Activated CD4-positive, CD25-positive, alpha-beta regulatory T cell treated with anti-CD3 and anti-CD28 coated beads, Interleukin-2, amount 50 U/mL, for 16 hours (primary cell): ENCODE data around the gene AKAP8.
"Not testable (repeated sequence)": the region's sequence is repeated elsewhere in the genome, so short reads cannot be mapped to it uniquely, and the experiment has no call there.

ENCODE experiments used
- DNase-seq: peaks from one replicate; pipeline ENCODE4 v3.0.0-alpha.2; 2020; ENCODE audit warnings: low read depth, low spot score

The AKAP8 gene

GRCh38 chr19:15404097-15404779, 24.7 kb upstream of the AKAP8 start:
- no peak for DNase-seq

- no peak for DNase-seq
Measured at GRCh38 chr19:15403151-15403531, 23.6 kb upstream of the AKAP8 start.

- no peak for DNase-seq
Measured at GRCh38 chr19:15402411-15403150, 23.0 kb upstream of the AKAP8 start.

GRCh38 chr19:15401397-15401710, 21.8 kb upstream of the AKAP8 start:
- no peak for DNase-seq

GRCh38 chr19:15400521-15401396, 21.2 kb upstream of the AKAP8 start:
- DNase-seq = no peak

- DNase-seq = no peak
Measured at GRCh38 chr19:15399635-15400034, 20.0 kb upstream of the AKAP8 start.

GRCh38 chr19:15399234-15399515, 19.6 kb upstream of the AKAP8 start:
- DNase-seq = no peak

GRCh38 chr19:15398501-15399233, 19.1 kb upstream of the AKAP8 start:
- DNase-seq = no peak

- DNase-seq = no peak
Measured at GRCh38 chr19:15397782-15398181, 18.2 kb upstream of the AKAP8 start.

GRCh38 chr19:15397236-15397635, 17.6 kb upstream of the AKAP8 start:
- DNase-seq = no peak

- DNase-seq = no peak
Measured at GRCh38 chr19:15396436-15396835, 16.8 kb upstream of the AKAP8 start.

GRCh38 chr19:15395251-15395650, 15.7 kb upstream of the AKAP8 start:
- DNase-seq = not testable (repeated sequence)

- no peak for DNase-seq
Measured at GRCh38 chr19:15394426-15394825, 14.8 kb upstream of the AKAP8 start.

- DNase-seq = no peak
Measured at GRCh38 chr19:15393963-15394362, 14.4 kb upstream of the AKAP8 start.

GRCh38 chr19:15390814-15391213, 11.2 kb upstream of the AKAP8 start:
- DNase-seq = no peak

- DNase-seq = no peak
Measured at GRCh38 chr19:15381864-15382263, 2.3 kb upstream of the AKAP8 start.

- no peak for DNase-seq
Measured at GRCh38 chr19:15381429-15381828, 1.8 kb upstream of the AKAP8 start.

GRCh38 chr19:15379999-15380647, 536 bp upstream of the AKAP8 start:
- no peak for DNase-seq

GRCh38 chr19:15378534-15379082, 979 bp downstream of the AKAP8 start:
- peak; percentile 26 for DNase-seq

GRCh38 chr19:15374796-15375440, 4.7 kb downstream of the AKAP8 start:
- no peak for DNase-seq
